Peyer's patch (tissue), 4 donors: ENCODE results near the gene IMMP2L.

Experiments
- CTCF ChIP-seq, 6 experiments: fragments of 450-650 bp in 4 of 6; fragments of 200-600 bp in 2 of 6; sonication (generic) in 1 of 6; IDR thresholded peaks; one replicate each; pipeline ENCODE4 v1.5.1; 2017 to 2019; ENCODE audit warnings: antibody characterized with exemption in 6 of 6, mild to moderate bottlenecking in 3 of 6, moderate library complexity in 1 of 6
- POLR2A ChIP-seq, 2 donors: fragments of 450-650 bp; IDR thresholded peaks; one replicate each; pipeline ENCODE4 v1.5.1; 2017; ENCODE audit warnings: antibody characterized with exemption in 2 of 2, mild to moderate bottlenecking in 2 of 2, moderate library complexity in 2 of 2

GRCh38 chr7:110911632-110912031, 650.7 kb downstream of the IMMP2L start:
- no peak for TF ChIP-seq POLR2A (IDR thresholded peaks at IDR 0.05)
- TF ChIP-seq CTCF (IDR thresholded peaks at IDR 0.05) = no peak
